Parathyroid adenoma (tissue), 2 donors: ENCODE results near the gene LPO.

Source experiments
- H2AFZ ChIP-seq: fragments of 300-600 bp; sonication (generic); one replicate; pipeline ENCODE4 v1.7.0; 2017; ENCODE audit warnings: antibody characterized with exemption, mild to moderate bottlenecking
- H3K27ac ChIP-seq: fragments of 300-600 bp; sonication (generic); one replicate; pipeline ENCODE4 v1.7.0; 2017
- H3K27me3 ChIP-seq: fragments of 300-600 bp; sonication (generic); one replicate; pipeline ENCODE4 v1.7.0; 2017; ENCODE audit warnings: low read length; ENCODE audit not compliant: control insufficient read depth, insufficient read depth
- H3K36me3 ChIP-seq: fragments of 300-600 bp; sonication (generic); one replicate; pipeline ENCODE4 v1.7.0; 2017; ENCODE audit warnings: low read length; ENCODE audit not compliant: control insufficient read depth, insufficient read depth
- H3K4me1 ChIP-seq: fragments of 300-600 bp; sonication (generic); one replicate; pipeline ENCODE4 v1.7.0; 2017; ENCODE audit warnings: control low read depth
- H3K4me2 ChIP-seq: fragments of 300-600 bp; sonication (generic); one replicate; pipeline ENCODE4 v1.7.0; 2017; ENCODE audit warnings: low read length
- H3K4me3 ChIP-seq: fragments of 300-600 bp; sonication (generic); one replicate; pipeline ENCODE4 v1.7.0; 2017; ENCODE audit warnings: low read depth, low read length
- H3K79me2 ChIP-seq: fragments of 300-600 bp; sonication (generic); one replicate; pipeline ENCODE4 v1.7.0; 2017; ENCODE audit warnings: control low read depth
- H3K9ac ChIP-seq: fragments of 300-600 bp; sonication (generic); one replicate; pipeline ENCODE4 v1.7.0; 2017; ENCODE audit warnings: mild to moderate bottlenecking
- H3K9me3 ChIP-seq: fragments of 300-600 bp; sonication (generic); one replicate; pipeline ENCODE4 v1.7.0; 2017; ENCODE audit warnings: low read length; ENCODE audit not compliant: control insufficient read depth
- TF ChIP-seq, protein P1 (sequence below): fragments of 300-600 bp; sonication (generic); IDR thresholded peaks from one replicate; pipeline ENCODE4 v1.7.0; 2017; ENCODE audit warnings: antibody characterized with exemption, mild to moderate bottlenecking
- donor health status: primary hyperparathyroidism.

The LPO gene

DNA sequence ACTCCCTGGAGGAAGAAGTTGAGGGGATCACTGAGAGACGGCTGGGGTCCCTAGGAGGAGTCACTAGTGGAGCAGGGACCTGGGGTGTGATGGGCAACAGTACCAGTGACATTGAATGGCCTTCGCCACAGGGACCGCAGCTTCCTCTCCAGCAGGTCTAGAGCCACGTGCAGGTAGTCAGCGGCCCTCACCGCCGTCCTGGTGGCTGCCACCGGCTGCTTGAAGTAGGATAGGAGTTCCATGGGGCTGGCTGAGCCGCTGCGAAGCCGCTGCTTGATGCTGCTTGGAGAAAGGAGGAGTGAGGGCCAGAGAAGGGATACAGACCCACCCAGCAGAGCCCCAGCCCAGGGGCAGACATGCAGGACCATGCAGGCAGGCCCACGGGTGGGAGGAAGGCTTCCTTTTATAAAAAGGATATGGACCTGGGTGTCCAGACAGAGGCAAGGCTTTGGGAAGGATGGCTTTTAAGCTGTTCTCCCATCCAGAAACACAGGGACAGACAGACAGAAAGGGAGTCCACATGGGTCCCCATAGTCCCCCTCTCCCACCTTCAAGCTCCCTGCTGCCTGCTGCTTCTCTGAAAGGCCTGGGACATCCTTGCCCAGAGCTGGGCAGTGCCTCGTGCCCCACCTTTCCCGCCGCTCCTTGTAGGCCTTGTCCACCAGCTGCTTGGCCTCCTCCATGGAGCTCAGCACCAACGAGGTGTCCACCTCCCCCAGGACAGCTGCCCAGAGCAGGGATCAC is 41.5 kb downstream of the LPO start:
- H3K4me2 ChIP-seq: no peak overlapping the region
- TF ChIP-seq, protein P1, sequence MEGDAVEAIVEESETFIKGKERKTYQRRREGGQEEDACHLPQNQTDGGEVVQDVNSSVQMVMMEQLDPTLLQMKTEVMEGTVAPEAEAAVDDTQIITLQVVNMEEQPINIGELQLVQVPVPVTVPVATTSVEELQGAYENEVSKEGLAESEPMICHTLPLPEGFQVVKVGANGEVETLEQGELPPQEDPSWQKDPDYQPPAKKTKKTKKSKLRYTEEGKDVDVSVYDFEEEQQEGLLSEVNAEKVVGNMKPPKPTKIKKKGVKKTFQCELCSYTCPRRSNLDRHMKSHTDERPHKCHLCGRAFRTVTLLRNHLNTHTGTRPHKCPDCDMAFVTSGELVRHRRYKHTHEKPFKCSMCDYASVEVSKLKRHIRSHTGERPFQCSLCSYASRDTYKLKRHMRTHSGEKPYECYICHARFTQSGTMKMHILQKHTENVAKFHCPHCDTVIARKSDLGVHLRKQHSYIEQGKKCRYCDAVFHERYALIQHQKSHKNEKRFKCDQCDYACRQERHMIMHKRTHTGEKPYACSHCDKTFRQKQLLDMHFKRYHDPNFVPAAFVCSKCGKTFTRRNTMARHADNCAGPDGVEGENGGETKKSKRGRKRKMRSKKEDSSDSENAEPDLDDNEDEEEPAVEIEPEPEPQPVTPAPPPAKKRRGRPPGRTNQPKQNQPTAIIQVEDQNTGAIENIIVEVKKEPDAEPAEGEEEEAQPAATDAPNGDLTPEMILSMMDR: no peak
- H3K4me3 ChIP-seq: no peak overlapping the region
- H2AFZ ChIP-seq: no peak overlapping the region
- H3K27ac ChIP-seq: no peak overlapping the region
- no peaks in the 10 kb centered on the region for H3K36me3 ChIP-seq
- no peak overlapping the region for H3K9ac ChIP-seq
- no peaks in the 10 kb centered on the region for H3K4me1 ChIP-seq
- H3K79me2 ChIP-seq: no peaks in the 10 kb centered on the region
- H3K9me3 ChIP-seq: no peaks in the 10 kb centered on the region
- no peaks in the 10 kb centered on the region for H3K27me3 ChIP-seq

DNA sequence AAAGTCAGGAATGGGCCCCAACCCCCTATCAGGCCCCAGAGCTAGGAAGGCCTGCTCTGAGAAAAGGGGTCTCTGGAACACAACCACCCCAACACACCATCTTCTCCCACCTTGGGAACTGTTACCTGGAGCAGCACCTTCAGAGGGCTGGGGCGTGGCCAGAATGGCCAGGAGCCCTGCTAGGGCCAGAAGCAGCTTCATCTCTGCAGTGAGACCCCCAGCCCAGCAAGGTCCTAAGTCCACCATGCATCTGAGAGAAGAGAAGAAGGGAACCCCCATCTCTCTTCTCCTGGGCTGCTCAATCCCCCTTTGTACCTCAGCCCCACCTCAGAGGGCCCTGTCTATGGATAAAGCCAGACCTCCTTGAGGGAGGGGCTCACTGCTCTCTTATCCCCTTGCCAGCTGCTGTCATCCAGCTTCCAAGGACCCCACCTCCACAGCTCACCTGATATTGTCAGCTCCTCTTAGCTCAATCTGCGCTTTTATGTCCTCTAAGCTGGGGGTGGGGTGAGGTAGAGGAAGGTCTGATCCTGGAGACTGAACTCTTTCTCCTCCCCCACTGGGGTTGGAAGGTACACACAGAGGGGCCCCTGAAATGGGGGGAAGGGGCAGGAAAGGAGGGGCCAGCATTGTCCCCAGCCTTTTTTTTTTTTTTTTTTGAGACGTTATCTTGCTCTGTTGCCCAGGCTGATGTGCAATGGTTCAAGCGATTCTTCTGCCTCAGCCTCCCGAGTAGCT is 42.3 kb downstream of the LPO start, which contains the start of gene MPO:
MPO (minus strand) TSS at position 456 of the 738 bp plus-strand sequence; CDS start at position 279, 177 bp downstream.
- TF ChIP-seq, protein P1: no peak
- no peaks in the 10 kb centered on the region for H3K27me3 ChIP-seq
- H3K9ac ChIP-seq: no peak within 1 kb of the TSS

DNA sequence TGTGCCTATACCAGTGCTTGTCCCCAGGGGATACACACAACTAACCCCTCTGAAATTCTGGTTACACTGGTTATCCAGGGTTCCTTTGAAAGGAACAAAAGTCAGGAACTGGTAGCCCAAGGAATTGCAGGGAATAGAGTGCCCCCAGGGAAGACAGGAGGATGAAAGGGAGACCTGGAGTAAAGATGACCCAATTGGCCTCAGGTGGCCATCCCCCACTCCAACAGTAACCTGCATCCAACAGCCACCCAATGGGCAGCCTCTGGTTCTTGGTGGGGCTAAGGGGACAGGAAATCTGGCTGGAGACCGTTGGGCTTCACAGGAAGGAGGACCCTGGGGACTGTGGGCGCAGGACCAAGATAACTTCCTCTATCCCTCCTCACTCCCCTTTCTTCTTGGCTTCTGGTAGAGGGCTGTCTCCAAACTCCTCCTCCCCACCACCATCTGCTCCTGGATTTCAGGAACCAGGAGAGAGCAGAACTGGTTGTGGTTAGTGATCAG is 43.2 kb downstream of the LPO start:
- no peak overlapping the region for H3K4me3 ChIP-seq
- H3K79me2 ChIP-seq: no peaks in the 10 kb centered on the region
- no peaks in the 10 kb centered on the region for H3K36me3 ChIP-seq
- H3K27ac ChIP-seq: no peak overlapping the region
- H2AFZ ChIP-seq: no peak overlapping the region
- no peaks in the 10 kb centered on the region for H3K9me3 ChIP-seq
- TF ChIP-seq, protein P1: no peak
- no peaks in the 10 kb centered on the region for H3K4me1 ChIP-seq
- H3K27me3 ChIP-seq: no peaks in the 10 kb centered on the region
- no peak overlapping the region for H3K9ac ChIP-seq
- H3K4me2 ChIP-seq: no peak overlapping the region

More for the DNA sequence above, 42.3 kb downstream of the LPO start, which contains the start of gene MPO:
- Histone ChIP-seq H3K36me3 (no peaks in the 10 kb centered on the region), H2AFZ (no peak within 1 kb of the TSS), H3K27ac (no peak within 1 kb of the TSS), H3K9me3 (no peaks in the 10 kb centered on the region), H3K4me1 (no peaks in the 10 kb centered on the region), H3K4me3 (no peak within 1 kb of the TSS), H3K79me2 (no peaks in the 10 kb centered on the region), H3K4me2 (no peak within 1 kb of the TSS)

DNA sequence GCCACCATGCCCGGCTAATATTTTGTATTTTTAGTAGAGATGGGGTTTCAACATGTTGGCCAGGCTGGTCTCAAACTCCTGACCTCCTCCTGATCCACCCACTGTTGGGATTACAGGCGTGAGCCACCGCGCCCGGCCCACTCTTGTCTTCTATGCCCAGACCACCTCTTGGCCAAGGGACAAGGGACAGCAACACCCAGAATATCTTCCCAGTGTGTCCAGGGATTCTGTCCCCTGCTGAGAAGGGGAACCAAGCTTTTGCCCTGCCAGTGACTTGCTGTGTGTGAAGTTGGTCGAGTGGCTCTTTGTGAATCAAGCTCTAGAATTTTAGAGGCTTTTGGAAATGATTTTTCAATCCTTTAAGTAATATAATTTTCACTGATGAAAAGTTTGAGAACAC is 44.1 kb downstream of the LPO start:
- Histone ChIP-seq H2AFZ (no peak overlapping the region), H3K27me3 (no peaks in the 10 kb centered on the region), H3K27ac (no peak overlapping the region), H3K4me1 (no peaks in the 10 kb centered on the region), H3K9me3 (no peaks in the 10 kb centered on the region), H3K36me3 (no peaks in the 10 kb centered on the region), H3K4me3 (no peak overlapping the region), H3K79me2 (no peaks in the 10 kb centered on the region), H3K9ac (no peak overlapping the region), H3K4me2 (no peak overlapping the region)
- TF ChIP-seq, protein P1: no peak
